Inferior parietal cortex (tissue), 1 donor: Measurements from ENCODE around the gene CEACAM21.

Source experiments
- DNase-seq: peaks from one replicate; pipeline ENCODE4 v3.0.0-alpha.2; 2016; ENCODE audit errors: extremely low spot score

CEACAM21 gene

GRCh38 chr19:41617941-41618730 is 42.2 kb downstream of the CEACAM21 start:
- no peak for DNase-seq

GRCh38 chr19:41619018-41619556 is 43.1 kb downstream of the CEACAM21 start:
- DNase-seq: no peak

- no peak for DNase-seq
Measured at GRCh38 chr19:41620171-41620570, 44.2 kb downstream of the CEACAM21 start.

GRCh38 chr19:41621226-41621625 is 45.3 kb downstream of the CEACAM21 start:
- DNase-seq: no peak

GRCh38 chr19:41621654-41622053 is 45.7 kb downstream of the CEACAM21 start:
- DNase-seq: no peak

GRCh38 chr19:41623360-41623759 is 47.4 kb downstream of the CEACAM21 start:
- DNase-seq: no peak

- DNase-seq: no peak
Measured at GRCh38 chr19:41624515-41624914, 48.5 kb downstream of the CEACAM21 start.

GRCh38 chr19:41624937-41625336 is 49.0 kb downstream of the CEACAM21 start:
- DNase-seq: no peak

- DNase-seq: no peak
Measured at GRCh38 chr19:41626278-41626677, 50.3 kb downstream of the CEACAM21 start.

- no peak for DNase-seq
Measured at GRCh38 chr19:41626877-41627276, 50.9 kb downstream of the CEACAM21 start, which contains the start of gene CEACAM4. Gene CEACAM4, minus strand, starts transcription at chr19:41627074. Its CDS starts 111 bp downstream, at chr19:41626963.

GRCh38 chr19:41627966-41628675 is 52.2 kb downstream of the CEACAM21 start:
- no peak for DNase-seq
